Measurements from ENCODE around the gene NCAM2.

GRCh38 chr21:21159253-21159899 is 161.2 kb downstream of the NCAM2 start:
- no peak for TF ChIP-seq CTCF (conservative IDR thresholded peaks at IDR 0.05; ENCODE audit: low read depth, low read length)
- no peak for TF ChIP-seq EZH2 (IDR thresholded peaks at IDR 0.05; ENCODE audit: low read length, unreplicated experiment)
- no peak for TF ChIP-seq EZH2phosphoT487 (IDR thresholded peaks at IDR 0.05; ENCODE audit: borderline replicate concordance, low read length)

Measured in PC-3 (cell line).